Chondrocyte (in vitro differentiated cells): ENCODE measurements around the gene ATOX1. TPM values are rescaled to one million over a fixed set of nuclear protein-coding genes. Genes with fewer than 3 reads are reported as not detected.

Experiments used
- DNase-seq: peaks from one replicate; pipeline ENCODE4 v3.0.0; 2021; ENCODE audit warnings: mixed read lengths, low spot score
- H3K27ac Mint-ChIP-seq: one replicate; pipeline ENCODE4 v1.8.0; 2021; ENCODE audit warnings: mild to moderate bottlenecking, moderate library complexity, mixed read lengths; ENCODE audit not compliant: unreplicated experiment
- H3K27me3 Mint-ChIP-seq: 2 replicates; pipeline ENCODE4 v1.8.0; 2021; ENCODE audit warnings: low read depth, mixed read lengths
- H3K36me3 Mint-ChIP-seq: 2 replicates; pipeline ENCODE4 v1.8.0; 2021; ENCODE audit warnings: low read depth, mixed read lengths
- H3K4me1 Mint-ChIP-seq: 2 replicates; pipeline ENCODE4 v1.8.0; 2021; ENCODE audit warnings: low read depth, mild to moderate bottlenecking, mixed read lengths
- H3K4me3 Mint-ChIP-seq: one replicate; pipeline ENCODE4 v1.8.0; 2021; ENCODE audit warnings: mild to moderate bottlenecking, moderate library complexity, mixed read lengths; ENCODE audit not compliant: unreplicated experiment
- H3K9me3 Mint-ChIP-seq: 2 replicates; pipeline ENCODE4 v1.8.0; 2021; ENCODE audit warnings: low read depth, mixed read lengths
- total RNA-seq: library from RNA; stranded (reverse); gene quantifications from 3 replicates; pipeline ENCODE4 v1.2.1, GENCODE V29; 2021
- TF ChIP-seq, protein P1 (sequence below): fragments of 200-600 bp; sonication (generic); IDR thresholded peaks from 2 replicates; pipeline ENCODE4 v1.5.0; 2021; ENCODE audit warnings: antibody characterized with exemption, mild to moderate bottlenecking, moderate library complexity

ATOX1 gene
- total RNA-seq, 1 donor from 2014 or later, result 128 TPM

DNA sequence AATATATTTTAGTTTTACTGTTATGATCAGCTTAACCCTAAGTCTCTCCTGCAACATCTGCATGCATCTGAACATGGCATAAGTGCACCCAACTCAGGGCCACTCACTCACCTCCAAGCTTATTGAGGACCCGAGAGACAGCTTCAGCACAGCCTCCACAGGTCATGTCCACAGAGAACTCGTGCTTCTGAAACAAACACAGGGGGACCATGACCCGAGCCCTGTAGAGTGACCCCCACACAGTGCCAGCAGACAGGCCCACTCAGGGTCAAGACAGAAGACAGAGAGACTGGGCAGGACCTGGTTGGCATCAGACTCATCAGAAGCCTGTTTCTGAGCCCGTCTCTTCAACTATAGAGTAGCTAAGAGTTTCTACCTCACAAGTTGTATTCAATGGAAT lies 6.8 kb downstream of the ATOX1 start:
- Mint-ChIP-seq H3K27ac (no peak overlapping the region), H3K9me3 (no peaks in the 10 kb centered on the region), H3K4me1 (peaks cover 17% of the 10 kb centered on the region), H3K4me3 (no peak overlapping the region), H3K27me3 (no peaks in the 10 kb centered on the region), H3K36me3 (peaks cover 5% of the 10 kb centered on the region)
- TF ChIP-seq, protein P1, sequence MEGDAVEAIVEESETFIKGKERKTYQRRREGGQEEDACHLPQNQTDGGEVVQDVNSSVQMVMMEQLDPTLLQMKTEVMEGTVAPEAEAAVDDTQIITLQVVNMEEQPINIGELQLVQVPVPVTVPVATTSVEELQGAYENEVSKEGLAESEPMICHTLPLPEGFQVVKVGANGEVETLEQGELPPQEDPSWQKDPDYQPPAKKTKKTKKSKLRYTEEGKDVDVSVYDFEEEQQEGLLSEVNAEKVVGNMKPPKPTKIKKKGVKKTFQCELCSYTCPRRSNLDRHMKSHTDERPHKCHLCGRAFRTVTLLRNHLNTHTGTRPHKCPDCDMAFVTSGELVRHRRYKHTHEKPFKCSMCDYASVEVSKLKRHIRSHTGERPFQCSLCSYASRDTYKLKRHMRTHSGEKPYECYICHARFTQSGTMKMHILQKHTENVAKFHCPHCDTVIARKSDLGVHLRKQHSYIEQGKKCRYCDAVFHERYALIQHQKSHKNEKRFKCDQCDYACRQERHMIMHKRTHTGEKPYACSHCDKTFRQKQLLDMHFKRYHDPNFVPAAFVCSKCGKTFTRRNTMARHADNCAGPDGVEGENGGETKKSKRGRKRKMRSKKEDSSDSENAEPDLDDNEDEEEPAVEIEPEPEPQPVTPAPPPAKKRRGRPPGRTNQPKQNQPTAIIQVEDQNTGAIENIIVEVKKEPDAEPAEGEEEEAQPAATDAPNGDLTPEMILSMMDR, result no peak
- no peak for DNase-seq

DNA sequence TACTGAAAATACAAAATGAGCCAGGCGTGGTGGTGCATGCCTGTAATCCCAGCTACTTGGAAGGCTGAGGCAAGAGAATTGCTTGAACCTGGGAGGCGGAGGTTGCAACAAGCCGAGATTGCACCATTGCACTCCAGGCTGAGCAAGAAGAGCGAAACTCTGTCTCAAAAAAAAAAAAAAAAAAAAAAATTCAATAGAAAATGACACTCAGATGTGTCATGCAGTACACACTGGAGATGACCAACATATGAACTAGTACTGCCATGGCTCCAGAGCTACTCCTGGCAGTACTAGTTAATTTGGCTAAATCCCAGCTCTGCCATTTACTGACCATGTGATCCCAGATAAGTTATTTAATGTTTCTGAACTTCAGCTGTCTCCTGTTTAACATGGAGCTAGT lies 7.3 kb downstream of the ATOX1 start:
- TF ChIP-seq, protein P1, result no peak
- Mint-ChIP-seq H3K27me3 (no peaks in the 10 kb centered on the region), H3K4me3 (no peak overlapping the region), H3K9me3 (no peaks in the 10 kb centered on the region), H3K27ac (no peak overlapping the region), H3K36me3 (peaks cover 5% of the 10 kb centered on the region), H3K4me1 (peaks cover 17% of the 10 kb centered on the region)
- DNase-seq, result no peak

DNA sequence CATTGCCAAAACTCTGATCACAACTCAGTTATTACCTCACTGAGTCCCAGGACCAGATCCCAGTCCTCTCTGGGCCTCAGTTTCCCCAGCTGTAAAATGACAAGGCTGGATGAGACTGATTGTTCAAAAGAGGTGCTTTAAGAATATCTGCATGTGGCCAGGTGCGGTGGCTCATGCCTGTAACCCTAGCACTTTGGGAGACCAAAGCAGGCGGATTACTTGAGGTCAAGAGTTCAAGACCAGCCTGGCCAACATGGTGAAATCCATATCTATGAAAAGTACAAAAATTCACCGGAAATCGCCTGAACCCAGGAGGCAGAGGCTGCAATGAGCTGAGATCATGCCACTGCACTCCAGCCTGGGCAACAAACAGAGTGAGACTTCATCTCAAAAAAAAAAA lies 8.3 kb downstream of the ATOX1 start:
- H3K4me1 Mint-ChIP-seq, result peaks cover 21% of the 10 kb centered on the region
- no peak for DNase-seq
- peaks cover 5% of the 10 kb centered on the region for H3K36me3 Mint-ChIP-seq
- H3K4me3 Mint-ChIP-seq, result no peak overlapping the region
- no peak overlapping the region for H3K27ac Mint-ChIP-seq
- TF ChIP-seq, protein P1, result no peak
- no peaks in the 10 kb centered on the region for H3K27me3 Mint-ChIP-seq
- H3K9me3 Mint-ChIP-seq, result no peaks in the 10 kb centered on the region

DNA sequence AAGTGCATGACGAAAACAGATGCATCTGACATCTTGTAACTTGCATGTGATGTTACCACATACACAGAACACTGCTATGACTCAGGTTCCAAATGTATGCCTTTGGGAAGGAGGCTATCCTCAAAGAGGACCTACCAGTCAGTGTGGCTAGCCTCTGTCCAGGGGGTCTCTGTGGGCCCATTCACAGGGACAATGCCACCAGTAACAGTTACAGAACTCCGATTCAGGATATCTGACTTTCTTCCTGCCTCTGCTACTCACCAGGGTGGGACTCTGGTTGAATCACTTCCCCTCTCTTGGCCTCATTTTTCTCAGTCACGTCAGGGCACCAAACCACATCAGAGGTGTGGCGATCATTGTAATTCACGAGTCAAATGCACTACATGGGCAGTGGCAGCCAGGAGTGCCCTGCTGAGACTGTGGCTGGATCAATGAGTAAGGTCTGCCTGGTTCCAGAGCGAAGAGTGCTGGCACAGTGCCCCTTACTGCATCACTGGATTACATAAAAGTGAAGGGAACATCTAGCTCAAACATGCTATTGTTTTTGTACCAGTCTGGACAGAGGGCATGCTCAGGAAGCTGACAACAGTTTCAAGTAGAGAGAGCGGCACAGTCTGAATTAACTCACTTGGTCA lies 13.2 kb downstream of the ATOX1 start:
- Mint-ChIP-seq H3K9me3 (no peaks in the 10 kb centered on the region), H3K4me1 (peaks cover 65% of the 10 kb centered on the region), H3K27ac (peak overlapping the region; percentile 88), H3K4me3 (no peak overlapping the region), H3K36me3 (peaks cover 8% of the 10 kb centered on the region), H3K27me3 (no peaks in the 10 kb centered on the region)
- no peak for DNase-seq
- TF ChIP-seq, protein P1, result no peak

DNA sequence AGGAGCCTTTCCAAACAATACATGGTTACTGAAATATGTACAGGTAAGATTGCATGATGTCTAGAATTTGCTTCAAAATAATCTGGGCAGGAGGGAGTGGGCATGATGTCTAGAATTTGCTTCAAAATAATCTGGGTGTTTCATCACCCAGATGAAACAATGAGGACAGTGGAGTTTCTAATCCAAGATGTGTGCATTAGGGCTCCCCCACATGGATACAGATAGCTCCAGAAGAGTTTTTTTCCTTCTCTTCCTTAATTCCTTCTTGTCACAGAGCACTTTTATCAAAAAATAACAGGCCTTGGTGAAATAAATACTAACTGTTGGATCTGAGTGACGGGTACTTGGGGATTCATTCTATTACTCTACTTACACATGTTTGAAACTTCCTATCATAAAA lies 14.9 kb downstream of the ATOX1 start:
- Mint-ChIP-seq H3K9me3 (no peaks in the 10 kb centered on the region), H3K27ac (peak overlapping the region; percentile 33), H3K27me3 (no peaks in the 10 kb centered on the region), H3K4me3 (no peak overlapping the region), H3K4me1 (peaks cover 76% of the 10 kb centered on the region), H3K36me3 (peaks cover 8% of the 10 kb centered on the region)
- no peak for DNase-seq
- TF ChIP-seq, protein P1, result no peak
